ENCODE measurements around the gene DPPA2. TPM values are rescaled to one million over a fixed set of nuclear protein-coding genes. Genes with fewer than 3 reads are reported as not detected.

The DPPA2 gene
- polyA plus RNA-seq, 1 donor (not counting 4 experiments of a cell fraction or from before 2014, with no cell fraction given) = not detected

DNA sequence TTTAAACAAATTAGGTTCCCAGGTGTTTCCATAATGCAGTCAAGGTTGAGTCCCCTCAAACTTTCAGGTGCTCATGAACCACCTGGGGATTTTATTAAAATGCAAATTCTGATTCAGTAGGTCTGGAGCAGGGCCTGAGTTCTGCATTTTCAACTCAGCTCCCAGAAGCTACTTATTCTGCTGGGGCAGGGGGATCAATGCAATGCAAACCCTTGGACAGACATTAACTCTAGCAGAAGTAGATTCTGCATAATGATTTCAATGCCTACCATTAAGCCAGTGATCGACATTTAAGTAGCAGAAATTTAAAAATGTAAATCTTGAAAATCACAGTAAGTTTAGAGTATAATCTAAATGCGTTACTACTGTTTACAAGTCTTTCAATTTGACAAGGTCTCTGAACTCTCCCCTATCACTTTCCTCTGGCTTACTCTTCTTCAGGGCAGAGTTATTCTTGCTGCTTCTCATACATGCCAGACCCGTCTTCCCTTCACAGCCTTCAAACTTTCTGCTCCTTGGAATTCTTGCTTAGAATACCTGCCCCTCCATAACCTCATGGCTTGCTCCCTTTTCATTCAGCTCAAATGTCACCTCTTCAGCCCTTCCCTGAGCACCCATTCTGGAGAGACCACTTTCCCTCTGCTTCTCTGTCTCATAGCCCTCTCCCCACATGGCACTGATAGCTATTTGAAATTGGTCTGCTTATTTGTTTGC, 40.3 kb upstream of the DPPA2 start:
- FAIRE-seq (no peak), DNase-seq (ENCODE audit: low read depth, low spot score) (no peak)
- dilution Hi-C loops (cut with MboI; ENCODE audit: extremely low pct_ligation_motif_present, low sequenced_read_pairs) = no loop called here
- no peaks in the 10 kb centered on the region for H3K27me3 ChIP-seq (ENCODE audit: control insufficient read depth, extremely low read depth, insufficient read depth, low read length)
- no peaks in the 10 kb centered on the region for H3K4me1 ChIP-seq (ENCODE audit: control insufficient read depth, extremely low read depth, insufficient read depth, low read length)
- no peaks in the 10 kb centered on the region for H3K36me3 ChIP-seq (ENCODE audit: control insufficient read depth in 2 of 2, extremely low read depth in 1 of 2, insufficient read depth in 2 of 2, low read length in 2 of 2)
- no peak overlapping the region for H2AFZ ChIP-seq (ENCODE audit: control insufficient read depth, low read length)
- TF ChIP-seq, protein P1, sequence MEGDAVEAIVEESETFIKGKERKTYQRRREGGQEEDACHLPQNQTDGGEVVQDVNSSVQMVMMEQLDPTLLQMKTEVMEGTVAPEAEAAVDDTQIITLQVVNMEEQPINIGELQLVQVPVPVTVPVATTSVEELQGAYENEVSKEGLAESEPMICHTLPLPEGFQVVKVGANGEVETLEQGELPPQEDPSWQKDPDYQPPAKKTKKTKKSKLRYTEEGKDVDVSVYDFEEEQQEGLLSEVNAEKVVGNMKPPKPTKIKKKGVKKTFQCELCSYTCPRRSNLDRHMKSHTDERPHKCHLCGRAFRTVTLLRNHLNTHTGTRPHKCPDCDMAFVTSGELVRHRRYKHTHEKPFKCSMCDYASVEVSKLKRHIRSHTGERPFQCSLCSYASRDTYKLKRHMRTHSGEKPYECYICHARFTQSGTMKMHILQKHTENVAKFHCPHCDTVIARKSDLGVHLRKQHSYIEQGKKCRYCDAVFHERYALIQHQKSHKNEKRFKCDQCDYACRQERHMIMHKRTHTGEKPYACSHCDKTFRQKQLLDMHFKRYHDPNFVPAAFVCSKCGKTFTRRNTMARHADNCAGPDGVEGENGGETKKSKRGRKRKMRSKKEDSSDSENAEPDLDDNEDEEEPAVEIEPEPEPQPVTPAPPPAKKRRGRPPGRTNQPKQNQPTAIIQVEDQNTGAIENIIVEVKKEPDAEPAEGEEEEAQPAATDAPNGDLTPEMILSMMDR (optimal IDR thresholded peaks at IDR 0.05 in 1 of 3, IDR thresholded peaks at IDR 0.05 in 1 of 3, conservative IDR thresholded peaks at IDR 0.05 in 1 of 3; ENCODE audit: extremely low read depth in 1 of 3, insufficient read depth in 2 of 3, low read length in 3 of 3) = no peak
- no peak for TF ChIP-seq EZH2 (IDR thresholded peaks at IDR 0.05; ENCODE audit: low read length)
- H3K9me3 ChIP-seq (ENCODE audit: control insufficient read depth, low read depth, low read length) = no peaks in the 10 kb centered on the region
- no peak overlapping the region for H3K4me2 ChIP-seq (ENCODE audit: control insufficient read depth, extremely low read depth, insufficient read depth, low read depth, low read length)
- no peaks in the 10 kb centered on the region for H4K20me1 ChIP-seq (ENCODE audit: control insufficient read depth, extremely low read depth, insufficient read depth, low read length)
- H3K4me3 ChIP-seq (ENCODE audit: control insufficient read depth in 2 of 3, extremely low read depth in 1 of 3, insufficient read depth in 2 of 3, low read depth in 1 of 3, low read length in 3 of 3) = no peak overlapping the region
- H3K79me2 ChIP-seq (ENCODE audit: control insufficient read depth, insufficient read depth, low read length) = no peaks in the 10 kb centered on the region
- H3K9ac ChIP-seq (ENCODE audit: control insufficient read depth, extremely low read depth, insufficient read depth, low read length) = no peak overlapping the region
- H3K27ac ChIP-seq (ENCODE audit: control insufficient read depth, insufficient read depth, low read length) = no peak overlapping the region
- H3K9me1 ChIP-seq (ENCODE audit: control insufficient read depth, extremely low read depth, insufficient read depth, low read length) = no peaks in the 10 kb centered on the region

- no peak overlapping the region for H3K4me2 ChIP-seq (ENCODE audit: control insufficient read depth, extremely low read depth, insufficient read depth, low read depth, low read length)
- DNase-seq (ENCODE audit: low read depth, low spot score) (no peak), FAIRE-seq (no peak)
- H3K4me3 ChIP-seq (ENCODE audit: control insufficient read depth in 2 of 3, extremely low read depth in 1 of 3, insufficient read depth in 2 of 3, low read depth in 1 of 3, low read length in 3 of 3) = no peak overlapping the region
- no peaks in the 10 kb centered on the region for H4K20me1 ChIP-seq (ENCODE audit: control insufficient read depth, extremely low read depth, insufficient read depth, low read length)
- TF ChIP-seq EZH2 (IDR thresholded peaks at IDR 0.05; ENCODE audit: low read length) = no peak
- TF ChIP-seq, protein P1 (optimal IDR thresholded peaks at IDR 0.05 in 1 of 3, IDR thresholded peaks at IDR 0.05 in 1 of 3, conservative IDR thresholded peaks at IDR 0.05 in 1 of 3; ENCODE audit: extremely low read depth in 1 of 3, insufficient read depth in 2 of 3, low read length in 3 of 3) = no peak
- H3K9me1 ChIP-seq (ENCODE audit: control insufficient read depth, extremely low read depth, insufficient read depth, low read length) = no peaks in the 10 kb centered on the region
- dilution Hi-C loops (cut with MboI; ENCODE audit: extremely low pct_ligation_motif_present, low sequenced_read_pairs) = no loop called here
- no peak overlapping the region for H2AFZ ChIP-seq (ENCODE audit: control insufficient read depth, low read length)
- H3K27me3 ChIP-seq (ENCODE audit: control insufficient read depth, extremely low read depth, insufficient read depth, low read length) = no peaks in the 10 kb centered on the region
- H3K9me3 ChIP-seq (ENCODE audit: control insufficient read depth, low read depth, low read length) = no peaks in the 10 kb centered on the region
- H3K36me3 ChIP-seq (ENCODE audit: control insufficient read depth in 2 of 2, extremely low read depth in 1 of 2, insufficient read depth in 2 of 2, low read length in 2 of 2) = no peaks in the 10 kb centered on the region
- H3K4me1 ChIP-seq (ENCODE audit: control insufficient read depth, extremely low read depth, insufficient read depth, low read length) = no peaks in the 10 kb centered on the region
- no peaks in the 10 kb centered on the region for H3K79me2 ChIP-seq (ENCODE audit: control insufficient read depth, insufficient read depth, low read length)
- H3K27ac ChIP-seq (ENCODE audit: control insufficient read depth, insufficient read depth, low read length) = no peak overlapping the region
- H3K9ac ChIP-seq (ENCODE audit: control insufficient read depth, extremely low read depth, insufficient read depth, low read length) = no peak overlapping the region
Observed at GRCh38 chr3:109355625-109356441, 39.5 kb upstream of the DPPA2 start.
